Measurements from ENCODE around the gene RAF1.

Gene RAF1

DNA sequence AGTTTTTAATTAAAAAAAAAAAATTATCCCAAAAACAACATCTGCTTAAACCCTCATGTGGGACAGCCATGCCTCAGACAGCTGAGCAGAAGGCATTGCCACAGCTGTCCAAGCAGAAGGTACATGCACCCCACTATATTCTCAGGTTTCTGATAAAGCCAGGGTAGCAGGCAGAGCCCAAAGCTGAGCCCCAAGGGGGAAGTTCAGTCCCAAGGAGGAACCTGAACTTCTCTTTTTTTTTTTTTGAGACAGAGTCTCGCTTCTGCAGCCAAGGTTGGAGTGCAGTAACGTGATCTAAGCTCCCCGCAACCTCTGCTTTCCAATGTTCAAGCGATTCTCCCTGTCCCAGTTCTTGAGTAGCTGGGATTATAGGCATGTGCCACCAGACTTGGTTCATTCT lies 73.8 kb downstream of the RAF1 start:
- no peak for DNase-seq

DNA sequence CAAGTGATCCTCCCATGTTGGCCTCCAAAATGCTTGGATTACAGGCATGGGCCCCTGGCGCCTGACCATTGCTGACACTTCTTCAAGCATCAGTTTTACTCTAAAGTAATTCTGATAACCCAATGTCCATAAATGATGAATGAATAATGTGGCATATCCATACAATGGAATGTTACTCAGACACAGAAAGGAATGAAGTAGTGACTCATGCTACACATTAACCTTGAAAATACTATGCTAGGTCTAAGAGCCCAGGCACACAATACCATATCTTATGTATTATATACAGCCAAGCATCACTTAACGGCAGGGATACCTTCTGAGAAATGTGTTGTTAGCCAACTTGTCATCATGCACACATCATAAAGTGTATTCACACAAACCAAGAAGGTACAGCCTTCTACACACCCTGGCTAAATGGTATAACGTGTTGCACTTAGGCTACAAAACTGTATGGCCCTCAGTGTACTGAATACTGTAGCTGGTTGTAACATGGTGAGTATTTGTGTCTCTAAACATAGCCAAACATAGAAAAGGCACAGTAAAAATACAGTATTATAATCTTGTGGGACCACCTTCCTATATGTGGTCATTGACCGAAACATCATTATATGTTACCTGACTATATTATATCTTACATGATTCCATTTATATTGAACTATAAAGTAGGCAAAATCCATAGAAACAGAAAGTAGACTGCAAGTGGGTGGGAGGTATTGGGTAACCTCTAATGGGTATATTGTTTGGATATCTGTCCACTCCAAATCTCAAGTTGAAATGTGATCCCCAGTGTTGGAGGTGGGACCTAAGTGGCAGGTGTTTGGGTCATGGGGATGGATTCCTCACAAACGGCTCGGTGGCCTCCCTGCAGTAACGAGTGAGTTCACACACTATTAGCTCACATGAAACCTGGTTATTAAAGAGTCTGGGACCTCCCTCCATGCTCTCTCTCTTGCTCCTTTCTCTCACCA lies 75.6 kb downstream of the RAF1 start:
- DNase-seq, result no peak

DNA sequence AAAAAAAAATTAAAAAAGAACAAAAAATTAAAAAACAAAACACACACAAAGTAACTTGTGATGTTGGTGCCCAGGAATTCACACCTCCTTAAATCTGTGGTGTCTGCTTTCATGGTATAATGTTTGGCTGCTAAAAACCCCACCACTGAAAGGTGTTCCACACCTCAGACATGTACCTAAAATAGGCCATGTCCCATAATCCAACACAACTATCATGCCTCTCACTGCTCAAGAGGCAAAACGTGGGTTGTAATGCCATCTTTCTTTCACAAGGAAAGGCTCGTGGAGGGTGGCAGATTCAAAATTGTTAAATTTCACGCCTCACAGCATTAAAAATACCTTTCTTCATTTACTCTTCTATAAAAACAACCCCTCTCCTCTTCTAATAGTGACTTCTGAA lies 77.5 kb downstream of the RAF1 start:
- no peak for DNase-seq

- no peak for DNase-seq
These were observed 77.9 kb downstream of the RAF1 start for GRCh38 chr3:12585970-12586369.

GRCh38 chr3:12585181-12585580 lies 78.7 kb downstream of the RAF1 start:
- no peak for DNase-seq

GRCh38 chr3:12584083-12584482 lies 79.8 kb downstream of the RAF1 start:
- DNase-seq, result no peak

DNA sequence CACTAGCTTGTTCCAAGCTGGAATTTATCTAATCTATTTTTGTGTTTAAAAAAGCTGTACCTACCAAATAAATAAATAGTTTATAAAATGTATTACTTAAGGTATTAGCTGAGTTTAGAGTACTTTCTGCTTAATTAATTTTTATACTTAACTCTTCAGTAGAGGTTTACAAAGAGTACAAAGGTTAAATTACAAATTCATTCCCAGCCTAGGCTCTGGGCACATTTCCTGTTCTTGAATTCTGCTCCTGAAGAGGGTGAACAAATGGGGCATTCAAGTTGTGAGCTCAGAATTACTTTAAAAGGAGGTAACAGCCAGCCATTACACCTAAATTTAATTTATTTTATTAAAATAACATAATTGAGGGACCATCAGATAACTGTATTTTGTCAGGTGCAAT lies 80.6 kb downstream of the RAF1 start:
- DNase-seq, result no peak

GRCh38 chr3:12582730-12583129 lies 81.2 kb downstream of the RAF1 start:
- DNase-seq, result no peak

GRCh38 chr3:12579905-12580304 lies 84.0 kb downstream of the RAF1 start:
- no peak for DNase-seq

GRCh38 chr3:12579456-12579855 lies 84.5 kb downstream of the RAF1 start:
- no peak for DNase-seq

- DNase-seq, result no peak
These were observed 85.2 kb downstream of the RAF1 start for GRCh38 chr3:12578742-12579141.

DNA sequence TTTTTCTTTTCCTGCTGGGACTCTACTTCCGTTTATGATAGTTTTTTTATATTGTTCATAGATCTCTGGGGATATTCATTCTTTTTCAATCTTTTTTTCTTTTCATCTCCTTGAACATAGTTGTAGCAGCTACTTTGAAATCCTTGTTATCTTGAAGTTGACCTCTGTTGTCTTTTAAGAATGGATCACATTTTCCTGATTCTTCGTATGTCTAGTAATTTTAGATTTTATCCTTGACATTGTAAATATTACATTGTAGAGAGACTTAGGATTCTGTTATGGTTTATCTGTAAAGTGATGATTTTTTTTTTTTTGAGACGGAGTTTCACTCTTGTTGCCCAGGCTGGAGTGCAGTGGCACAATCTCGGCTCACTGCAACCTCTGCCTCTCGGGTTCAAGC lies 86.5 kb downstream of the RAF1 start:
- no peak for DNase-seq

DNA sequence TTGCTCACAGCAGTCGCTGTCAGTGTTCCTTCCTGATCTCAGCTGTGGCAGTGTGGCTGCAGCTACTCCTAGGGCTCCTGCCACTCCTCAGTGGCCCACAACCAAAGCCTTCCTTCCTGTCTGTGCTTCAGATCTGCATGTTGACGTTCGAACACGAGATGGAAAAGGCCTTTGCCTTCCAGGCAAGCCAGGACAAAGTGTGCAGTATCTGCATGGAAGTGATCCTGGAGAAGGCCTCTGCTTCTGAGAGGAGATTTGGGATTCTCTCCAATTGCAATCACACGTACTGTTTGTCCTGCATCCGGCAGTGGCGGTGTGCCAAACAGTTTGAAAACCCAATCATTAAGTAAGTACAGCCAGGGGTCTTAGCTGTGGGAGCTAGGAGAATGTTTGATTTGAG lies 89.3 kb downstream of the RAF1 start:
- DNase-seq, result no peak

DNA sequence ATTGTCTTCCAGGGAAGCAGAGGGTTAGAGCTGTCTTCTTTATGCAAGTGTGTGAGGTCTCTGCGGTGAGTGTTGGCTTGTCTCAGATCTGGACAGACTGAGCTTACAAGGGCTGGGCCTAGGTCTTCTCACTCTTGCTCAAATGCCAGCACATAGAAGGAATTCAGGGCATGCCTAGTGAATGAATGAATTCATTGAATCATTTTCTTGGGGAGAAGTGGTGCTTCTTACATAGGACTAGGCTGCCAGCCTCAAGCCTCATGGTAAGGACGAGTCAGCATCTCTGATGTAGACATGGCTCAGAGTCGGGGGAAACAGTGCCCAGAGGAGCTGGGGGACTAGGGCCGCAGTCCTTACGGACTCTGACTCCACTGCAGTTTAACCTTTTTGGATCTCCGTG lies 89.8 kb downstream of the RAF1 start:
- DNase-seq, result no peak

DNA sequence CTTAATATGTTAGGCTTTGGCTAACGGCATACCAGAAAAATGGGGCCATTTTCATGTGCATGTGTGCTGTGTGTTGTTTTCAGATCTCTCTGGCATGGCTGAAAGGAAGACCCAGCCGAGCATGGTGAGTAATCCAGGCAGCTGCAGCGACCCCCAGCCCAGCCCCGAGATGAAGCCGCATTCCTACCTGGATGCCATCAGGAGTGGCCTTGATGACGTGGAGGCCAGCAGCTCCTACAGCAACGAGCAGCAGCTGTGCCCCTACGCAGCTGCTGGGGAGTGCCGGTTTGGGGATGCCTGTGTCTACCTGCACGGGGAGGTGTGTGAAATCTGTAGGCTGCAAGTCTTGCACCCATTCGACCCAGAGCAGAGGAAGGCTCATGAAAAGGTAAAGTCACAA lies 91.9 kb downstream of the RAF1 start:
- no peak for DNase-seq

GRCh38 chr3:12569836-12570235 lies 94.1 kb downstream of the RAF1 start:
- DNase-seq, result no peak

- DNase-seq, result no peak
These were observed 95.2 kb downstream of the RAF1 start for GRCh38 chr3:12568747-12569146.

DNA sequence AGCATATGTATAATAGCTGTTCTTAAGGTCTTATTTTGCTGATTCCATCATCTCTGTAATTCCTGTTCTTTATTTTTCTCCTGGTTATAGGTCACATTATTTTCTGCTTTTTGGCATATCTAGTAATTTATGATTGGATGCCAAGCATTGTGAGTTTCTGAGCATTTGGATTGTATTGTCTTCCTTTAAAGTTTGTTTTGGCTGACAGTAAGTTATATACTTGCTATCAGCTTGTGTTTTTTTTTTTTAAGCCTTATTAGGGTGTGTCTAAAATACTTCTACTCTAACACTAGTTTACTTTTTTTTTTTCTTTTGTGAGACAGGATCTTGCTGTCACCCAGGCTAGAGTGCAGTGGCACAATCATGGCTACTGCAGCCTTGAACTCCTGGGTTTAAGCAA lies 96.9 kb downstream of the RAF1 start:
- DNase-seq, result no peak

GRCh38 chr3:12562451-12562850 lies 101.5 kb downstream of the RAF1 start:
- DNase-seq, result no peak

GRCh38 chr3:12561397-12561796 lies 102.5 kb downstream of the RAF1 start:
- DNase-seq, result no peak

- no peak for DNase-seq
These were observed 103.3 kb downstream of the RAF1 start for GRCh38 chr3:12560505-12561190.

DNA sequence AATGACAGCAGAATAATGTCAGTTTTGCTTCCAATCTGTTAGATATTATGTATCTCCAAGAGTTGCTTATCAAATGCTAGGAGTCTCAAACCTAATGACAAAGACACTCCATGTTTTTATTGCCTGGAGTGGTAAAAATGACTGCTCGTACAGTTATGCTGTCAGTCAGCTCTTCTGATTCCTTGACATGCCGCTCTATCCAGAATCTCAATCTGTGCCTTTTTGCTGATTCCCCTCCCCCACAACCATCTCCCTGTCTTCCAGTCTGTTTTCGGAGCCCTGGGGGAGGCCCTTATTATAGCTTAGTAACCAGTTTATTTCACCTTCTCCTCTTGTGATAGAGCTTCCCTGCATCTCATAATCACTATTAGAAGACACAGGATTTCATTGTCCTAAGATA lies 104.4 kb downstream of the RAF1 start:
- no peak for DNase-seq

DNA sequence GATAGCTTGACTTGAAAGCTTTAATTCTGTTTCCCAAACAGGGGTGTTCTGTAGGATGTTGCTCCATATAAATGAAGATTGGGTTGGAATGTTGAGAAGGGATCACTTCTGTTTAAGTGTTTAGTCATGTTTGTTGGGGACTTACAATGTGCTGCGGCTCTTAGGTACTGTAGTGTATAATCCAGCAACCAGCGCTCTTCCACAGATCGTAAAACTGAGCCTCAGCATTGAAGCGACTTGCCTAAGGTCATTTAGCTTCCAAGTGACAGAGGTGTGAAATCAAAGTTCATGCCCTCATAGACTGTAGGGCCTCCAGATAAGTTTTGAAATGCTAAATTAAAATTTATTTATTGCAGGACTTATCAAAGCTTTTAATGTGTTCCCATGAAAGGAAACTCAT lies 105.2 kb downstream of the RAF1 start:
- no peak for DNase-seq

DNA sequence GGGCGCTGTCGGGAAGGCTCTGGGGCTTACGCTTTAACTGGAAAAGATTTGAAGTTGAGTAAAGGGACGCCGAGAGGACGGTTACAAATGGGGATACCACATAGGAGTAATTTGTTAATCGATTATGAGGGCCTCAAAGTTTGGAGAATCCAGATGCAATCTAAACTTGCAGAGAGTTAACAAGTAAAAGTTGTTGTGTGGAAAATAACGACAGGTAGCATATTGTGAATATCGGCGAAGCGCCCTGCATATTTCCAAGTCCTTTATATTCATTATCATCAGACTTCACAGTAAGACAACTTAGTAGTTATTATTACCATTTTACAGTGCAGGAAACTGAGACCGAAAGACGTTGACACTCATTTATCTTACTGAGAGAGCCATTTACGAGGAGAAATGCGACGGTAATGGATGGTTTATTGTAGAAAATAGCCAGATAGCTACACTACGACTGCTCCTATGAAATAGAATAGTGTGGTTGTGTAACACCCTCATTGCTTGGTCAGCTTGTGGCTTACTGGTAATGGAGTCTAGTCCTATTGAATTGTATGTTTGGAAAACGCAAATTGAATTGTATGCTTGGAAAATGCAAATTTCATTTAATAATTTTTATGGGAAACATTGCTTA lies 106.3 kb downstream of the RAF1 start:
- no peak for DNase-seq
